HUES6 (cell line): ENCODE data around the gene NKX1-1.

Experiments used
- H3K27ac ChIP-seq: 2 replicates; pipeline ENCODE4 v1.7.0; 2013; ENCODE audit warnings: low read depth, mild to moderate bottlenecking, low read length, inconsistent platforms
- H3K27me3 ChIP-seq: 2 replicates; pipeline ENCODE4 v1.6.1; 2013; ENCODE audit warnings: low read length; ENCODE audit not compliant: control insufficient read depth, insufficient read depth
- H3K36me3 ChIP-seq: 2 replicates; pipeline ENCODE4 v1.6.1; 2013; ENCODE audit warnings: low read length; ENCODE audit not compliant: control insufficient read depth, insufficient read depth
- H3K4me1 ChIP-seq: 2 replicates; pipeline ENCODE4 v1.6.1; 2013; ENCODE audit warnings: low read length; ENCODE audit not compliant: control insufficient read depth, insufficient read depth
- H3K4me3 ChIP-seq: 2 replicates; pipeline ENCODE4 v1.5.1; 2013; ENCODE audit warnings: low read depth, low read length
- H3K9ac ChIP-seq: one replicate; pipeline ENCODE4 v1.6.1; 2013; ENCODE audit warnings: mild to moderate bottlenecking, low read length
- H3K9me3 ChIP-seq: 2 replicates; pipeline ENCODE4 v1.6.1; 2013; ENCODE audit warnings: low read depth, low read length; ENCODE audit not compliant: control insufficient read depth, insufficient read depth

The NKX1-1 gene

GRCh38 chr4:1416051-1416947, 10.1 kb upstream of the NKX1-1 start:
- Histone ChIP-seq H3K36me3 (no peaks in the 10 kb centered on the region), H3K27me3 (peaks cover 76% of the 10 kb centered on the region)

GRCh38 chr4:1415681-1415981, 9.4 kb upstream of the NKX1-1 start:
- Histone ChIP-seq H3K9me3 (no peaks in the 10 kb centered on the region), H3K36me3 (no peaks in the 10 kb centered on the region), H3K4me3 (no peak overlapping the region), H3K27ac (no peak overlapping the region), H3K4me1 (no peaks in the 10 kb centered on the region), H3K27me3 (peaks cover 79% of the 10 kb centered on the region), H3K9ac (no peak overlapping the region)

More at GRCh38 chr4:1416051-1416947, 10.1 kb upstream of the NKX1-1 start:
- Histone ChIP-seq H3K4me3 (no peak overlapping the region), H3K27ac (no peak overlapping the region), H3K9ac (no peak overlapping the region), H3K4me1 (no peaks in the 10 kb centered on the region), H3K9me3 (no peaks in the 10 kb centered on the region)

- Histone ChIP-seq H3K9ac (no peak overlapping the region), H3K27ac (no peak overlapping the region), H3K4me1 (no peaks in the 10 kb centered on the region)
These were observed 8.8 kb upstream of the NKX1-1 start for GRCh38 chr4:1414831-1415680.

GRCh38 chr4:1413687-1414479, 7.6 kb upstream of the NKX1-1 start:
- H3K36me3 ChIP-seq = no peaks in the 10 kb centered on the region
- H3K27me3 ChIP-seq = peaks cover 90% of the 10 kb centered on the region
- H3K27ac ChIP-seq = no peak overlapping the region
- no peak overlapping the region for H3K4me3 ChIP-seq
- H3K9me3 ChIP-seq = no peaks in the 10 kb centered on the region
- no peak overlapping the region for H3K9ac ChIP-seq
- no peaks in the 10 kb centered on the region for H3K4me1 ChIP-seq

More at GRCh38 chr4:1414831-1415680, 8.8 kb upstream of the NKX1-1 start:
- H3K9me3 ChIP-seq = no peaks in the 10 kb centered on the region
- peak overlapping the region; percentile 47 for H3K4me3 ChIP-seq
- peaks cover 84% of the 10 kb centered on the region for H3K27me3 ChIP-seq
- no peaks in the 10 kb centered on the region for H3K36me3 ChIP-seq

GRCh38 chr4:1413204-1413663, 7.0 kb upstream of the NKX1-1 start:
- H3K9ac ChIP-seq = no peak overlapping the region
- H3K4me1 ChIP-seq = no peaks in the 10 kb centered on the region
- H3K27ac ChIP-seq = no peak overlapping the region
- peaks cover 91% of the 10 kb centered on the region for H3K27me3 ChIP-seq
- H3K36me3 ChIP-seq = no peaks in the 10 kb centered on the region
- H3K9me3 ChIP-seq = no peaks in the 10 kb centered on the region
- no peak overlapping the region for H3K4me3 ChIP-seq

GRCh38 chr4:1412376-1413203, 6.3 kb upstream of the NKX1-1 start:
- Histone ChIP-seq H3K9ac (no peak overlapping the region), H3K4me3 (no peak overlapping the region), H3K4me1 (no peaks in the 10 kb centered on the region), H3K27me3 (peaks cover 91% of the 10 kb centered on the region), H3K27ac (no peak overlapping the region), H3K36me3 (no peaks in the 10 kb centered on the region), H3K9me3 (no peaks in the 10 kb centered on the region)

GRCh38 chr4:1411436-1412375, 5.5 kb upstream of the NKX1-1 start:
- Histone ChIP-seq H3K4me1 (no peaks in the 10 kb centered on the region), H3K4me3 (no peak overlapping the region), H3K27ac (no peak overlapping the region), H3K9me3 (no peaks in the 10 kb centered on the region), H3K27me3 (peaks cover 93% of the 10 kb centered on the region), H3K9ac (no peak overlapping the region), H3K36me3 (no peaks in the 10 kb centered on the region)

- no peak overlapping the region for H3K9ac ChIP-seq
- H3K36me3 ChIP-seq = no peaks in the 10 kb centered on the region
- H3K27me3 ChIP-seq = peaks cover 93% of the 10 kb centered on the region
- no peaks in the 10 kb centered on the region for H3K9me3 ChIP-seq
- no peak overlapping the region for H3K27ac ChIP-seq
- no peaks in the 10 kb centered on the region for H3K4me1 ChIP-seq
- H3K4me3 ChIP-seq = no peak overlapping the region
These were observed 4.5 kb upstream of the NKX1-1 start for GRCh38 chr4:1410491-1411325.
